Measurements from ENCODE around the gene RORC.

The RORC gene

DNA sequence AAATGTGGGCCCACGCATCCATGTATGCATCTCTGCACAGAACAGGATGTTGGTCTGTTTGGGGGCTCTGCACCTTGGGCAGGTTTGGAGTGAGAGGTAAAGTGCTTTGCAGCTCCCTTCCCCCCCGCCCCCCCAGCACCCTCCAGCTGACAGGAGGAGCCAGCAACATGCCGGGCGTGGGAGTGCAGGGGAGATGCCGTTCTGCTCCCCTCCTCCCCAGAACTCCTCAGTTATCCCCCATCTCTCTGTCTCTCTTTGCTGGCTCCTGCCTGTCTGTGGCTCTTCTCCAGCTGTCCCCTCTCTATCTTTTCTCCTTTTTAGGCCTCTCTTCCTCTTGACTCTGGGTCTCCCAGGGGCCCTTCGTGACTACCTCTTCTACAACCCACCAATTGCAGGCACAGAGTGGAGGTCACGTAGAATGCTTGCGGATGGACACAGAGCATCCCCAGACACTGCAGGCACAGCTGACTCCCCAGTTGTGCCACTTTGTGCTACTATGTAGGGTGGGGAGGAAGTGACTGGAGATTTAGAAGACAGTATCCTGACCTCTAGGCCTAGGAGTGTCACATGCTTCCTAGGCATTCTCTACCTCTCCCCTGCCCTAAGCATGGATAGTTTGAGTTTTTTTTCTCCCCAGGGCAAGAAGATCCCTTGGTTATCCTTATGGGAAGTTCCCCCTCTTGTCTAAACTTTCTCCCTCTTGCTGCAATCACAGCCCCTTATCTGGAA, 1.7 kb upstream of the RORC start:
- TF ChIP-seq, protein P1, sequence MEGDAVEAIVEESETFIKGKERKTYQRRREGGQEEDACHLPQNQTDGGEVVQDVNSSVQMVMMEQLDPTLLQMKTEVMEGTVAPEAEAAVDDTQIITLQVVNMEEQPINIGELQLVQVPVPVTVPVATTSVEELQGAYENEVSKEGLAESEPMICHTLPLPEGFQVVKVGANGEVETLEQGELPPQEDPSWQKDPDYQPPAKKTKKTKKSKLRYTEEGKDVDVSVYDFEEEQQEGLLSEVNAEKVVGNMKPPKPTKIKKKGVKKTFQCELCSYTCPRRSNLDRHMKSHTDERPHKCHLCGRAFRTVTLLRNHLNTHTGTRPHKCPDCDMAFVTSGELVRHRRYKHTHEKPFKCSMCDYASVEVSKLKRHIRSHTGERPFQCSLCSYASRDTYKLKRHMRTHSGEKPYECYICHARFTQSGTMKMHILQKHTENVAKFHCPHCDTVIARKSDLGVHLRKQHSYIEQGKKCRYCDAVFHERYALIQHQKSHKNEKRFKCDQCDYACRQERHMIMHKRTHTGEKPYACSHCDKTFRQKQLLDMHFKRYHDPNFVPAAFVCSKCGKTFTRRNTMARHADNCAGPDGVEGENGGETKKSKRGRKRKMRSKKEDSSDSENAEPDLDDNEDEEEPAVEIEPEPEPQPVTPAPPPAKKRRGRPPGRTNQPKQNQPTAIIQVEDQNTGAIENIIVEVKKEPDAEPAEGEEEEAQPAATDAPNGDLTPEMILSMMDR (IDR thresholded peaks at IDR 0.05; ENCODE audit: low read length): no peak
- H3K4me1 ChIP-seq (ENCODE audit: insufficient read depth, low read length, severe bottlenecking): peaks cover 5% of the 10 kb centered on the region

DNA sequence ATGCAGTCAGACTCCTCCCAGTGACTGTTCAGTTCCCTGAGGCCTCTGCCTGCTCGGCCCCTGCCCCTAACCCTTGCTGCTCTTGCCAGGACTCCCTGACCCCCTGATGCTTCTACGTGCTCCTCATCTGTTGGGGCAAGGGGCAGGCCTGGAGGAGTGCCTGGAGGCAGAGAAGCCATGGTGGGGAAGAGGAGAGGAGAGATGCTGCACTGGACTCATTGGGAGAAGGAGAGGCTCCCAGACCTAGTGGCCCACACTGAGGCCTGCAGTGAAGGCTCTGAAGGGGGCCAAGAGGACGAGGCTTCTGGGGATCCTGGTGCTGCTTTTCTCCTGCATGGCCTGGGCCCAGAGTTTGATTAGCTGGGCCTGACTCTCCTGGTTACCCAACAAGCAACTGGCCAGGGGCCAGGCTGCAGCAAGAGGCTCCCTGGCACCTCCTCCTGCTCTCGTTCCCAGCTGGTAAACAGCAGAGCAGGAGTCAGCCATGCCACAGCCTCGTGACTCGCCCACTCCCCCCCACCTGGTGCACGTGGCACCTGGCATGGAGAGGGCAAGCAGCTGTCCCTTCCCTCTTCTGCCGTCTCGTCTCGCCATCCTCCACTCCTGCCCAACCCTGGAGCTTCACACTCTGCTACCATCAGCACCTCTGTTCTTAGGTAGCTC, 847 bp upstream of the RORC start:
- Histone ChIP-seq H3K27ac (ENCODE audit: low read depth, low read length, poor library complexity, severe bottlenecking) (no peak overlapping the region), H3K4me1 (ENCODE audit: insufficient read depth, low read length, severe bottlenecking) (no peaks in the 10 kb centered on the region)
- no peak for TF ChIP-seq EZH2 (IDR thresholded peaks at IDR 0.05; ENCODE audit: borderline replicate concordance, low read length)
- TF ChIP-seq, protein P1 (IDR thresholded peaks at IDR 0.05; ENCODE audit: low read length): no peak

More for the DNA sequence above, 1.7 kb upstream of the RORC start:
- no peaks in the 10 kb centered on the region for H3K36me3 ChIP-seq (ENCODE audit: insufficient read depth, low read length)
- no peaks in the 10 kb centered on the region for H4K20me1 ChIP-seq (ENCODE audit: insufficient read depth, low read length)
- 0 out of 2 replicates have a peak, but pooled peaks cover 3% of the 10 kb centered on the region for H3K27me3 ChIP-seq (ENCODE audit: insufficient read depth, low read length)
- no peaks in the 10 kb centered on the region for H3F3A ChIP-seq (ENCODE audit: insufficient read depth, low read length)
- no peaks in the 10 kb centered on the region for H3K79me2 ChIP-seq (ENCODE audit: insufficient read depth, low read length)
- no peak overlapping the region for H2AFZ ChIP-seq (ENCODE audit: low read length)
- H3K4me3 ChIP-seq (ENCODE audit: low read depth, low read length, poor library complexity, severe bottlenecking): no peak overlapping the region
- no peak overlapping the region for H3K9ac ChIP-seq (ENCODE audit: low read length)
- H3K9me2 ChIP-seq (ENCODE audit: low read depth, low read length): no peaks in the 10 kb centered on the region
- no peak overlapping the region for H3K27ac ChIP-seq (ENCODE audit: low read depth, low read length, poor library complexity, severe bottlenecking)
- H3K9me3 ChIP-seq (ENCODE audit: low read length): no peaks in the 10 kb centered on the region
- H3K4me2 ChIP-seq (ENCODE audit: low read length): no peak overlapping the region

DNA sequence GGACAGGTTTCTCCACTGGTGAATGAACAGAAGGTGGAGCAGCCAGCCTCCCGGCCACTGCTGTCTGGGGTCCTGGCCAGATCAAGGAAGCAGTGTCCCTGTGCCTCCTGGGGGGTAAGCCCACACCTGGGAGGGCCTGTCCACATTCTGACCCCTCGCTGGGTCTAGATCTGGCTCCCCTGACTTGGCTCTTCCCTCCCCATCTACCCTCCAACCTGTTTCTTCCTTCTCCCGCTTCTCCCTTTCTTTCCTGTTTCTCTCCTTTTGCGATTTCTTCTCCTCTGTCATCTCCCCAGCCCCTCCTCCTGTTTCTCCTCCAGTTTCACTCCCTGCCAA, 378 bp downstream of the RORC start:
- Histone ChIP-seq H3K4me2 (ENCODE audit: low read length) (no peak overlapping the region), H3K9ac (ENCODE audit: low read length) (no peak overlapping the region), H3K27me3 (ENCODE audit: insufficient read depth, low read length) (no peaks in the 10 kb centered on the region), H3F3A (ENCODE audit: insufficient read depth, low read length) (no peaks in the 10 kb centered on the region), H2AFZ (ENCODE audit: low read length) (no peak overlapping the region), H3K36me3 (ENCODE audit: insufficient read depth, low read length) (no peaks in the 10 kb centered on the region), H4K20me1 (ENCODE audit: insufficient read depth, low read length) (no peaks in the 10 kb centered on the region), H3K9me3 (ENCODE audit: low read length) (no peaks in the 10 kb centered on the region), H3K79me2 (ENCODE audit: insufficient read depth, low read length) (no peaks in the 10 kb centered on the region), H3K9me2 (ENCODE audit: low read depth, low read length) (no peaks in the 10 kb centered on the region), H3K4me1 (ENCODE audit: insufficient read depth, low read length, severe bottlenecking) (no peaks in the 10 kb centered on the region), H3K4me3 (ENCODE audit: low read depth, low read length, poor library complexity, severe bottlenecking) (no peak overlapping the region), H3K27ac (ENCODE audit: low read depth, low read length, poor library complexity, severe bottlenecking) (no peak overlapping the region)
- TF ChIP-seq, protein P1 (IDR thresholded peaks at IDR 0.05; ENCODE audit: low read length): no peak
- no peak for TF ChIP-seq EZH2 (IDR thresholded peaks at IDR 0.05; ENCODE audit: borderline replicate concordance, low read length)

More for the DNA sequence above, 847 bp upstream of the RORC start:
- 0 out of 2 replicates have a peak, but pooled peaks cover 2% of the 10 kb centered on the region for H3K27me3 ChIP-seq (ENCODE audit: insufficient read depth, low read length)
- no peaks in the 10 kb centered on the region for H3K9me3 ChIP-seq (ENCODE audit: low read length)
- no peaks in the 10 kb centered on the region for H4K20me1 ChIP-seq (ENCODE audit: insufficient read depth, low read length)
- no peaks in the 10 kb centered on the region for H3K79me2 ChIP-seq (ENCODE audit: insufficient read depth, low read length)
- H3K4me3 ChIP-seq (ENCODE audit: low read depth, low read length, poor library complexity, severe bottlenecking): no peak overlapping the region
- no peaks in the 10 kb centered on the region for H3K36me3 ChIP-seq (ENCODE audit: insufficient read depth, low read length)
- no peak overlapping the region for H3K4me2 ChIP-seq (ENCODE audit: low read length)
- no peaks in the 10 kb centered on the region for H3K9me2 ChIP-seq (ENCODE audit: low read depth, low read length)
- H2AFZ ChIP-seq (ENCODE audit: low read length): no peak overlapping the region
- H3K9ac ChIP-seq (ENCODE audit: low read length): no peak overlapping the region
- no peaks in the 10 kb centered on the region for H3F3A ChIP-seq (ENCODE audit: insufficient read depth, low read length)
